ENCODE measurements around the gene MUCL3. TPM values are rescaled to one million over a fixed set of nuclear protein-coding genes. Genes with fewer than 3 reads are reported as not detected.
"Not testable (repeated sequence)": the region's sequence is repeated elsewhere in the genome, so short reads cannot be mapped to it uniquely, and the experiment has no call there.

MUCL3 gene
- total RNA-seq, 1 donor from 2014 or later, result not detected

GRCh38 chr6:30898750-30899360 lies 41.9 kb upstream of the MUCL3 start:
- no peak for TF ChIP-seq CTCF (IDR thresholded peaks at IDR 0.05)
- Mint-ChIP-seq H3K36me3 (ENCODE audit: unreplicated experiment) (peaks cover 44% of the 10 kb centered on the region), H3K4me1 (ENCODE audit: unreplicated experiment) (no peaks in the 10 kb centered on the region), H3K9me3 (ENCODE audit: unreplicated experiment) (no peaks in the 10 kb centered on the region), H3K27ac (ENCODE audit: unreplicated experiment) (no peak overlapping the region), H3K4me3 (ENCODE audit: unreplicated experiment) (no peak overlapping the region), H3K27me3 (ENCODE audit: unreplicated experiment) (no peaks in the 10 kb centered on the region)
- DNase-seq (ENCODE audit: extremely low spot score, unreplicated experiment), result no peak

DNA sequence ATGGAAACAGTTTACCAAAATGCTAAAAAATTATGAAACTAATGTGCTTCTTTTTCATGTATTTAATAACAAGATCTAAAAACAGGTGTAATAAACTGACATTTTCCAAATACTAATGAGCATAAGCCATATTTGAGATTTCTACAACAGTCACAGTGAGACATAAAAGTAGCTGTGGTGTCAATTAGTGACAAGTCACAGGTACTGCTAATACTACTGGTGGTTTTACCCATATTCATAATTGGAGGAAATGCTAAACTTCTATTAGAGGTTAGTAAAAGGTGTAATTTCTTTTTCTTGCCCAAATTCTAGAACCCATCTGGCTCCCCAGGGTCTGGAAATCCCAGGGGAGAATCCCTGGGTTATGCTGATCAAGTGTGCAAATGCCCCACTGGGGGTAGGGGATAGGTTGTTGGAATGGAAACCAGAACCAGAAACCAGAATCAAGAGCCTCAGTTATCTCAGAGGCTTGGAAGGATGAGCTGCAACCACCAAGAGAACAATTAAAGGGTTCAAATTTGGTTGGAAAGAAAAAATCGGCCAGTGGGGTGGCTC lies 39.8 kb upstream of the MUCL3 start:
- Mint-ChIP-seq H3K27me3 (ENCODE audit: unreplicated experiment) (no peaks in the 10 kb centered on the region), H3K36me3 (ENCODE audit: unreplicated experiment) (peaks cover 31% of the 10 kb centered on the region), H3K9me3 (ENCODE audit: unreplicated experiment) (no peaks in the 10 kb centered on the region), H3K4me3 (ENCODE audit: unreplicated experiment) (no peak overlapping the region), H3K27ac (ENCODE audit: unreplicated experiment) (no peak overlapping the region), H3K4me1 (ENCODE audit: unreplicated experiment) (no peaks in the 10 kb centered on the region)
- DNase-seq (ENCODE audit: extremely low spot score, unreplicated experiment), result no peak
- no peak for TF ChIP-seq CTCF (IDR thresholded peaks at IDR 0.05)

GRCh38 chr6:30901436-30901835 lies 39.3 kb upstream of the MUCL3 start:
- no peak overlapping the region for H3K27ac Mint-ChIP-seq (ENCODE audit: unreplicated experiment)
- no peaks in the 10 kb centered on the region for H3K9me3 Mint-ChIP-seq (ENCODE audit: unreplicated experiment)
- H3K27me3 Mint-ChIP-seq (ENCODE audit: unreplicated experiment), result no peaks in the 10 kb centered on the region
- DNase-seq (ENCODE audit: extremely low spot score, unreplicated experiment), result no peak
- H3K4me3 Mint-ChIP-seq (ENCODE audit: unreplicated experiment), result no peak overlapping the region
- H3K4me1 Mint-ChIP-seq (ENCODE audit: unreplicated experiment), result no peaks in the 10 kb centered on the region
- H3K36me3 Mint-ChIP-seq (ENCODE audit: unreplicated experiment), result peaks cover 29% of the 10 kb centered on the region
- no peak for TF ChIP-seq CTCF (IDR thresholded peaks at IDR 0.05)

- not testable (repeated sequence) for H3K4me3 Mint-ChIP-seq (ENCODE audit: unreplicated experiment); H3K9me3 Mint-ChIP-seq (ENCODE audit: unreplicated experiment); H3K27me3 Mint-ChIP-seq (ENCODE audit: unreplicated experiment); DNase-seq (ENCODE audit: extremely low spot score, unreplicated experiment); H3K4me1 Mint-ChIP-seq (ENCODE audit: unreplicated experiment)
- Mint-ChIP-seq H3K36me3 (ENCODE audit: unreplicated experiment) (peaks cover 23% of the 10 kb centered on the region), H3K27ac (ENCODE audit: unreplicated experiment) (peak overlapping the region; percentile 2)
Measured at GRCh38 chr6:30902196-30902595, 38.6 kb upstream of the MUCL3 start.

- DNase-seq (ENCODE audit: extremely low spot score, unreplicated experiment), result no peak
- H3K4me1 Mint-ChIP-seq (ENCODE audit: unreplicated experiment), result peaks cover 4% of the 10 kb centered on the region
- peak overlapping the region; percentile 2 for H3K27ac Mint-ChIP-seq (ENCODE audit: unreplicated experiment)
- H3K27me3 Mint-ChIP-seq (ENCODE audit: unreplicated experiment), result no peaks in the 10 kb centered on the region
- no peaks in the 10 kb centered on the region for H3K9me3 Mint-ChIP-seq (ENCODE audit: unreplicated experiment)
- H3K4me3 Mint-ChIP-seq (ENCODE audit: unreplicated experiment), result no peak overlapping the region
- no peak for TF ChIP-seq CTCF (IDR thresholded peaks at IDR 0.05)
- H3K36me3 Mint-ChIP-seq (ENCODE audit: unreplicated experiment), result peaks cover 23% of the 10 kb centered on the region
Measured at GRCh38 chr6:30902709-30903108, 38.1 kb upstream of the MUCL3 start.
